HepG2 (cell line): ENCODE data around the gene KCTD14. TPM values are rescaled to one million over a fixed set of nuclear protein-coding genes. Genes with fewer than 3 reads are reported as not detected.

Experiments
- DBP ChIP-seq: sonication (generic); formaldehyde crosslinking; IDR thresholded peaks from 2 replicates; pipeline ENCODE4 v1.4.0; 2020; ENCODE audit warnings: missing genetic modification reagents; ENCODE audit errors: not compliant biosample characterization
- DZIP1 ChIP-seq: sonication (generic); formaldehyde crosslinking; IDR thresholded peaks from 2 replicates; pipeline ENCODE4 v1.5.0; 2020; ENCODE audit warnings: mild to moderate bottlenecking, missing genetic modification reagents
- FOXA1 ChIP-seq, 2 experiments: fragments of 450-650 bp in 1 of 2; sonication (generic) in 1 of 2; formaldehyde crosslinking in 1 of 2; IDR thresholded peaks; 2 replicates each; pipeline versions ENCODE4 v1.4.0 to v1.6.1; 2016 to 2020; ENCODE audit warnings: missing genetic modification reagents in 1 of 2
- FOXC1 ChIP-seq: sonication (generic); formaldehyde crosslinking; IDR thresholded peaks from 2 replicates; pipeline ENCODE4 v1.8.0; 2022; ENCODE audit warnings: mild to moderate bottlenecking, missing genetic modification reagents, borderline replicate concordance
- JARID2 ChIP-seq: sonication (generic); formaldehyde crosslinking; IDR thresholded peaks from 2 replicates; pipeline ENCODE4 v1.8.1; 2023; ENCODE audit warnings: missing genetic modification reagents, inconsistent platforms; ENCODE audit not compliant: insufficient replicate concordance
- KDM2A ChIP-seq: sonication (generic); formaldehyde crosslinking; IDR thresholded peaks from 2 replicates; pipeline ENCODE4 v1.4.0; 2020; ENCODE audit warnings: low read depth, missing genetic modification reagents, borderline replicate concordance
- KDM3A ChIP-seq: IDR thresholded peaks from 2 replicates; pipeline ENCODE4 v1.6.1; 2018; ENCODE audit warnings: low read depth, missing compliant biosample characterization
- LCORL ChIP-seq, 2 experiments: fragments of 450-650 bp in 1 of 2; sonication (generic) in 1 of 2; formaldehyde crosslinking in 1 of 2; IDR thresholded peaks; 2 replicates each; pipeline versions ENCODE4 v1.5.0 to v1.6.1; 2017 to 2020; ENCODE audit warnings: antibody characterized with exemption in 1 of 2, missing genetic modification reagents in 1 of 2
- MIER2 ChIP-seq: IDR thresholded peaks from 2 replicates; pipeline ENCODE4 v1.6.1; 2016; ENCODE audit warnings: missing biosample characterization, missing genetic modification reagents
- MTA1 ChIP-seq: sonication (generic); formaldehyde crosslinking; IDR thresholded peaks from 2 replicates; pipeline ENCODE4 v1.4.0; 2020; ENCODE audit warnings: missing genetic modification reagents, mild to moderate bottlenecking, borderline replicate concordance
- NFKB2 ChIP-seq: sonication (generic); formaldehyde crosslinking; IDR thresholded peaks from 2 replicates; pipeline ENCODE4 v1.4.0; 2020; ENCODE audit warnings: missing genetic modification reagents, borderline replicate concordance
- RORA ChIP-seq: sonication (generic); formaldehyde crosslinking; IDR thresholded peaks from 2 replicates; pipeline ENCODE4 v1.5.0; 2020; ENCODE audit warnings: mild to moderate bottlenecking, missing genetic modification reagents, moderate library complexity
- TRAFD1 ChIP-seq: sonication (generic); formaldehyde crosslinking; IDR thresholded peaks from 2 replicates; pipeline ENCODE4 v1.5.1; 2020; ENCODE audit warnings: missing genetic modification reagents, mild to moderate bottlenecking, borderline replicate concordance
- ZIK1 ChIP-seq: sonication (generic); formaldehyde crosslinking; IDR thresholded peaks from 2 replicates; pipeline ENCODE4 v1.5.0; 2020; ENCODE audit warnings: mild to moderate bottlenecking, low read depth, missing genetic modification reagents, borderline replicate concordance
- ZNF337 ChIP-seq: sonication (generic); formaldehyde crosslinking; IDR thresholded peaks from 2 replicates; pipeline ENCODE4 v1.5.1; 2020; ENCODE audit warnings: missing genetic modification reagents, low read depth, mild to moderate bottlenecking, borderline replicate concordance
- ZNF451 ChIP-seq: sonication (generic); formaldehyde crosslinking; IDR thresholded peaks from 2 replicates; pipeline ENCODE4 v1.5.0; 2020; ENCODE audit warnings: mild to moderate bottlenecking, missing genetic modification reagents
- ZNF788 ChIP-seq: sonication (generic); formaldehyde crosslinking; IDR thresholded peaks from 2 replicates; pipeline ENCODE4 v1.5.0; 2020; ENCODE audit warnings: mild to moderate bottlenecking, missing genetic modification reagents, borderline replicate concordance
- ZNF800 ChIP-seq: sonication (generic); formaldehyde crosslinking; IDR thresholded peaks from 2 replicates; pipeline ENCODE4 v1.4.0; 2020; ENCODE audit warnings: missing genetic modification reagents
- ZSCAN31 ChIP-seq: sonication (generic); formaldehyde crosslinking; IDR thresholded peaks from 2 replicates; pipeline ENCODE4 v1.5.0; 2020; ENCODE audit warnings: low read depth, mild to moderate bottlenecking, missing genetic modification reagents
- ZSCAN9 ChIP-seq: IDR thresholded peaks from 2 replicates; pipeline ENCODE4 v1.6.1; 2016; ENCODE audit warnings: borderline replicate concordance
- polyA plus RNA-seq, 8 experiments: library from polyadenylated mRNA; depleted of rRNA in 3 of 8; stranded (reverse) in 7 of 8; unstranded in 1 of 8; fragments of >200 nt; fragmentation: Illumina TruSeq in 4 of 8; extraction: Trizol in 4 of 8; gene quantifications; 2 replicates each; pipeline versions ENCODE4 v1.2.1 to v1.2.3, GENCODE V29; 2011 to 2016; ENCODE audit warnings: low read depth in 4 of 8, missing spikeins in 1 of 8, mixed read lengths in 1 of 8; ENCODE audit not compliant: insufficient read depth in 1 of 8
- total RNA-seq, 5 experiments: library from RNA; depleted of rRNA; stranded (reverse); fragments of >200 nt; fragmentation: Illumina TruSeq; extraction: Trizol; gene quantifications; 2 replicates each; pipeline ENCODE4 v1.2.3, GENCODE V29; 2016; ENCODE audit warnings: low read depth in 1 of 5

KCTD14 gene
- total and polyA plus RNA-seq, 2 of the 13 experiments (the other 11 are each of a cell fraction or from before 2014, with no cell fraction given): 10.3 to 15.6 TPM

GRCh38 chr11:78039919-78040671 is 17.0 kb upstream of the KCTD14 start (continued):
- no peak for TF ChIP-seq ZNF337
- no peak for TF ChIP-seq LCORL (IDR thresholded peaks at IDR 0.05)
- TF ChIP-seq LCORL (CRISPR knock-in tag; IDR thresholded peaks at IDR 0.05): no peak
- no peak for TF ChIP-seq KDM3A
- no peak; the same call in 1 of the 2 replicates for TF ChIP-seq MIER2 (CRISPR knock-in tag)
- TF ChIP-seq ZSCAN9 (CRISPR knock-in tag): 0 out of 2 replicates have a peak, but pooled peaks have one; percentile 17
- TF ChIP-seq MTA1 (CRISPR knock-in tag): peak; percentile 34; the same call in 1 of the 2 replicates
- no peak for TF ChIP-seq DBP
- TF ChIP-seq JARID2 (CRISPR knock-in tag): no peak
- no peak for TF ChIP-seq NFKB2 (CRISPR knock-in tag)
- TF ChIP-seq DZIP1 (CRISPR knock-in tag): no peak
- TF ChIP-seq ZNF451 (CRISPR knock-in tag): no peak
- no peak for TF ChIP-seq ZNF800 (CRISPR knock-in tag)
- TF ChIP-seq ZNF788 (CRISPR knock-in tag): peak; percentile 46; the same call in 1 of the 2 replicates
- TF ChIP-seq TRAFD1: no peak
- TF ChIP-seq FOXC1 (CRISPR knock-in tag): no peak
- TF ChIP-seq RORA (CRISPR knock-in tag): no peak
- TF ChIP-seq ZIK1 (CRISPR knock-in tag): no peak
- peak; percentile 42; the same call in 1 of the 2 replicates for TF ChIP-seq KDM2A (CRISPR knock-in tag)
- TF ChIP-seq ZSCAN31 (CRISPR knock-in tag): no peak
- no peak for TF ChIP-seq FOXA1 (IDR thresholded peaks at IDR 0.05)
- no peak for TF ChIP-seq FOXA1 (CRISPR knock-in tag; IDR thresholded peaks at IDR 0.05)
